NOMO-1 treated with dmso at 0.1 percent for 144 hours (cell line): ENCODE data around the gene SMCP.

Source experiments
- DNase-seq: peaks from one replicate; lab custom pipeline; 2025; ENCODE audit not compliant: unreplicated experiment; lab: John Stamatoyannopoulos, UW

Gene SMCP

GRCh38 chr1:152886085-152886484, 8.0 kb downstream of the SMCP start:
- DNase-seq: no peak

- no peak for DNase-seq
These were observed 8.8 kb downstream of the SMCP start for GRCh38 chr1:152886758-152887409.

GRCh38 chr1:152888126-152888525, 10.0 kb downstream of the SMCP start:
- DNase-seq: no peak

- DNase-seq: no peak
These were observed 20.9 kb downstream of the SMCP start for GRCh38 chr1:152899027-152899426.

GRCh38 chr1:152899883-152900282, 21.8 kb downstream of the SMCP start:
- DNase-seq: no peak

- DNase-seq: no peak
These were observed 23.5 kb downstream of the SMCP start for GRCh38 chr1:152901631-152902030.

GRCh38 chr1:152902636-152903035, 24.5 kb downstream of the SMCP start:
- no peak for DNase-seq

- DNase-seq: no peak
These were observed 26.7 kb downstream of the SMCP start for GRCh38 chr1:152904688-152905440.

GRCh38 chr1:152906023-152906565, 28.0 kb downstream of the SMCP start:
- no peak for DNase-seq

GRCh38 chr1:152907686-152908601, 29.8 kb downstream of the SMCP start, which contains the start of gene IVL:
TSS of gene IVL (plus strand) at chr1:152908546. CDS start at chr1:152909798, 1,252 bp downstream.
- DNase-seq: no peak

- DNase-seq: no peak
These were observed 31.1 kb downstream of the SMCP start for GRCh38 chr1:152909206-152909605.

- no peak for DNase-seq
These were observed 34.3 kb downstream of the SMCP start for GRCh38 chr1:152912471-152912870.

GRCh38 chr1:152912900-152913299, 34.8 kb downstream of the SMCP start:
- no peak for DNase-seq

- no peak for DNase-seq
These were observed 39.7 kb downstream of the SMCP start for GRCh38 chr1:152917794-152918193.

- DNase-seq: no peak
These were observed 40.9 kb downstream of the SMCP start for GRCh38 chr1:152919071-152919470.

- no peak for DNase-seq
These were observed 46.1 kb downstream of the SMCP start for GRCh38 chr1:152924191-152924590.

GRCh38 chr1:152926091-152926490, 48.0 kb downstream of the SMCP start:
- DNase-seq: no peak

- DNase-seq: no peak
These were observed 50.5 kb downstream of the SMCP start for GRCh38 chr1:152928671-152929070.

GRCh38 chr1:152932170-152932811, 54.2 kb downstream of the SMCP start:
- DNase-seq: no peak

- no peak for DNase-seq
These were observed 55.1 kb downstream of the SMCP start for GRCh38 chr1:152933196-152933595.
